Skeletal muscle satellite cell (primary cell): ENCODE data around the gene ARHGDIG.
"Not testable (repeated sequence)": the region's sequence is repeated elsewhere in the genome, so short reads cannot be mapped to it uniquely, and the experiment has no call there.

Experiments used
- H3K27me3 ChIP-seq: 2 replicates; pipeline ENCODE4 v1.7.0; 2013; ENCODE audit warnings: low read length; ENCODE audit not compliant: control insufficient read depth, insufficient read depth
- H3K36me3 ChIP-seq: 2 replicates; pipeline ENCODE4 v1.7.0; 2013; ENCODE audit warnings: mild to moderate bottlenecking, control low read depth, low read length; ENCODE audit not compliant: insufficient read depth
- H3K4me1 ChIP-seq: 2 replicates; pipeline ENCODE4 v1.7.0; 2013; ENCODE audit warnings: low read length; ENCODE audit not compliant: control insufficient read depth, insufficient read depth
- H3K4me2 ChIP-seq: 2 replicates; pipeline ENCODE4 v1.7.0; 2013; ENCODE audit warnings: mild to moderate bottlenecking, low read length
- H3K4me3 ChIP-seq: 2 replicates; pipeline ENCODE4 v1.7.0; 2013; ENCODE audit warnings: low read length
- H3K9ac ChIP-seq: 2 replicates; pipeline ENCODE4 v1.7.0; 2013; ENCODE audit warnings: mild to moderate bottlenecking, low read depth, low read length, moderate library complexity
- H3K9me3 ChIP-seq: replicated peaks from 2 replicates; pipeline ENCODE4 v1.7.0; 2013; ENCODE audit warnings: mild to moderate bottlenecking, control low read depth, low read length

ARHGDIG gene

DNA sequence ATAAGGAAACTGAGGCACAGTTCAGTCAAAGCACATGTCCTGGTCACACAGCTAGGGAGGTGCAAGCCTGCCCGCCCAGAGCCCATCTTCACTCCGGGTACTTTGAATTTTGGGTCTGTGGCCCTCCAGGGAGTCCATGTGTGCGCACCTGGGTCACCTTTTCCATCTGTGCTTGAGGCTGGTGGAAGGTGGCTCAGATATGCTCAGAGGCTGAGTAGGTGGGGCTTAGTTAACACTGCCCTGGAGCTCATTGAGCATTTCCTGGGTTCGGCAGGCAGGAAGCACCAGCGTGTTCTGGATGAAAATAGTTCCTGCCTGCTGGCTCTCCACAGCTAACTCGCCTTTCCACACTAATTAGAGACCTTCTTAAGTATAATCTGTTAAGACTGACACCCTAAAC lies 26.6 kb upstream of the ARHGDIG start:
- H3K27me3 ChIP-seq, result no peaks in the 10 kb centered on the region
- H3K4me1 ChIP-seq, result no peaks in the 10 kb centered on the region
- H3K36me3 ChIP-seq, result peaks cover 13% of the 10 kb centered on the region
- H3K9me3 ChIP-seq, result no peaks in the 10 kb centered on the region
- H3K4me2 ChIP-seq, result no peak overlapping the region
- H3K4me3 ChIP-seq, result no peak overlapping the region
- no peak overlapping the region for H3K9ac ChIP-seq

DNA sequence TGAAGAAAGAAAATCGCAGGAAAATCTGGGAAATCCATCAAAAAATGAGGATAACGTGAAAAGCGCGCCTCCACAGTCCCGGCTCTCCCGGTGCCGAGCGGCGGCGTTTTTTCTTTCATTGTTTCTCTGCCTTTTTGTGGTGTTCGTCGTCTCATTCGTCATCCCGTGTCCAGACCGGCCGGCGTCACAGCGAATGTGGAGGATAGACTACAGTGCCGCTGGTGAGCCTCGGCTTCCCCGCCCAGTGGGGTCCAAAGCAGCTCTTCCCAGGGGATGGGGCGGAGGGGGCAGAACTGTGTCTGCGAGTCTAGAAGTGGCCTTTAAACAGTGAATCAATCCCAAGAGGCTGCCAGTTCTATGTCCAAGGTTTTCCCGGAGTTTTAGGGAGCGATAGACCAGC lies 25.9 kb upstream of the ARHGDIG start:
- Histone ChIP-seq H3K4me2 (no peak overlapping the region), H3K4me3 (no peak overlapping the region), H3K36me3 (peaks cover 13% of the 10 kb centered on the region), H3K9me3 (no peaks in the 10 kb centered on the region), H3K27me3 (no peaks in the 10 kb centered on the region), H3K4me1 (no peaks in the 10 kb centered on the region), H3K9ac (no peak overlapping the region)

DNA sequence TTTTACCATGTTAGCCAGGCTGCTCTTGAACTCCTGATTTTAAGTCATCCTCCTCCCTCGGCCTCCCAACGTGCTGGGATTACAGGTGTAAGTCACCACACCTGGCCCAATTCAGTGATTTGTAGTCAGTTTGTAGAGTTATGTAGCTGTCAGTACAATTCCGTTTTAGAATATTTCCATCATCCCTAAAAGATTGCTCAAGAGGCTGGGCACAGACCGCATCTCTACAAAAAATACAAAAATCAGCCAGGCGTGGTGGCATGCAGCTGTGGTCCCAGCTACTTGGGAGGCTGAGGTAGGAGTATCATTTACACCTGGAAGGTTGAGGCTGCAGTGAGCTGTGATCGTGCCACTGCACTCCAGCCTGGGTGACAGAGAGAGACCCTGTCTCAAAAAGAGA lies 25.2 kb upstream of the ARHGDIG start:
- Histone ChIP-seq H3K9me3 (no peaks in the 10 kb centered on the region), H3K4me2 (no peak overlapping the region), H3K27me3 (no peaks in the 10 kb centered on the region), H3K4me1 (no peaks in the 10 kb centered on the region), H3K9ac (no peak overlapping the region), H3K36me3 (peaks cover 13% of the 10 kb centered on the region), H3K4me3 (no peak overlapping the region)

DNA sequence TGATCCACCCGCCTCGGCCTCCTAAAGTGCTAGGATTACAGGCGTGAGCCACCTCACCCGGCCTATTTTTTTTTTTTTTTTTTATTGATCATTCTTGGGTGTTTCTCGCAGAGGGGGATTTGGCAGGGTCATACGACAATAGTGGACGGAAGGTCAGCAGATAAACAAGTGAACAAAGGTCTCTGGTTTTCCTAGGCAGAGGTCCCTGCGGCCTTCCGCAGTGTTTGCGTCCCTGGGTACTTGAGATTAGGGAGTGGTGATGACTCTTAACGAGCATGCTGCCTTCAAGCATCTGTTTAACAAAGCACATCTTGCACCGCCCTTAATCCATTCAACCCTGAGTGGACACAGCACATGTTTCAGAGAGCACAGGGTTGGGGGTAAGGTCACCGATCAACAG lies 22.3 kb upstream of the ARHGDIG start:
- H3K36me3 ChIP-seq, result peaks cover 21% of the 10 kb centered on the region
- H3K4me2 ChIP-seq, H3K4me1 ChIP-seq, H3K4me3 ChIP-seq, H3K9me3 ChIP-seq, H3K9ac ChIP-seq, H3K27me3 ChIP-seq: not testable (repeated sequence)

DNA sequence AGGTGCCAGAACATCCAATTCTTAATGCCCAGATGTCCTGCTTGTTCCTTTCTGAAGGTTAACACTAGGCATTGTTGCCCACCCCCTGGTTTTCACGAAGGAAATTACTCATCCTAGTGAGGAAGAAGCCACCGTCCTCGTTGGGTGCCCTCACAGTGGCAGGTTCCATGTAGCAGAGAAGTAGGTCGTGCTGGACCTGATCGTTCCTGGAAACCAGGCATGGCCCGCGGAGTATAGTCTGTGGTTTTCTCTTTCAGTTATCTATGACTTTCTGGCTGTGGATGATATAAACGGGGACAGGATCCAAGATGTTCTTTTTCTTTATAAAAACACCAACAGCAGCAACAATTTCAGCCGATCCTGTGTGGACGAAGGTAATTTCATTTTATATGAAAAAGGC lies 21.2 kb upstream of the ARHGDIG start:
- Histone ChIP-seq H3K4me3 (no peak overlapping the region), H3K9ac (no peak overlapping the region), H3K36me3 (peaks cover 20% of the 10 kb centered on the region), H3K27me3 (no peaks in the 10 kb centered on the region), H3K4me1 (no peaks in the 10 kb centered on the region), H3K4me2 (no peak overlapping the region), H3K9me3 (no peaks in the 10 kb centered on the region)

DNA sequence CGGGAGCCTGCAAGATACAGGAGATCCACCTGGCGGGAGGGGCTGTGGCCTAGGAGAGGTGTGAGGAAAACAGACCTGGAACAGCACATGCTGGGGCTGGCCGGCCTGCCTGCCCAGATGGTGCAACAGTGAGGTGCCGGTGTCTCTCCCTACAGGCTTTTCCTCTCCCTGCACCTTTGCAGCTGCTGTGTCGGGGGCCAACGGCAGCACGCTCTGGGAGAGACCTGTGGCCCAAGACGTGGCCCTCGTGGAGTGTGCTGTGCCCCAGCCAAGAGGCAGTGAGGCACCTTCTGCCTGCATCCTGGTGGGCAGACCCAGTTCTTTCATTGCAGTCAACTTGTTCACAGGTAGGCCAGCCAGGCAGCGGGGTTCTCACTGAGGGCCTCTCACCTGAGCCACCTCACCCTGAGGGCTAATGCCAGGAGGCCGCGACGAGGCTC lies 20.6 kb upstream of the ARHGDIG start:
- H3K4me1 ChIP-seq, result no peaks in the 10 kb centered on the region
- no peak overlapping the region for H3K9ac ChIP-seq
- no peaks in the 10 kb centered on the region for H3K27me3 ChIP-seq
- no peak overlapping the region for H3K4me3 ChIP-seq
- no peak overlapping the region for H3K4me2 ChIP-seq
- peaks cover 17% of the 10 kb centered on the region for H3K36me3 ChIP-seq
- H3K9me3 ChIP-seq, result no peaks in the 10 kb centered on the region

DNA sequence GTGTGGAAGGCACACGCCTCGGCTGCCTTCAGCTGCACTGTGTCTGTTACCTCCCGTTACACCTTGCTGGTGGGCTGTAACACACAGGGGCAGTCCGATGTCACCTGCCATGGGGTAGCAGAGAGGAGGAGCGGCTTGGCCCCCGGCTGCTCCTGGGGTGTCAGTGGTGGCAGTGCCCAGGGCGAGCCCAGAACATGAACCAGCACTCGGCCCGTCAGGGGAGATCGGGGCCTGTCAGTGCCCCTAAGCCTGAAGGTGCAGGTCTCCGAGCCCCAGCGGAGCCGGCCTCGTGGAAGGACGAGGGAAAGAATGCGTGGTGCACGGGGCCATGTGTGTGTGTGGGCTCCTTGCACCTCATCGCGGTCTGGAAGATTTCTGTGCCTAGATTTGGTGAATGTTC lies 20.1 kb upstream of the ARHGDIG start:
- H3K9ac ChIP-seq, result no peak overlapping the region
- no peak overlapping the region for H3K4me3 ChIP-seq
- H3K9me3 ChIP-seq, result no peaks in the 10 kb centered on the region
- peaks cover 18% of the 10 kb centered on the region for H3K36me3 ChIP-seq
- no peaks in the 10 kb centered on the region for H3K4me1 ChIP-seq
- H3K4me2 ChIP-seq, result no peak overlapping the region
- H3K27me3 ChIP-seq, result no peaks in the 10 kb centered on the region

DNA sequence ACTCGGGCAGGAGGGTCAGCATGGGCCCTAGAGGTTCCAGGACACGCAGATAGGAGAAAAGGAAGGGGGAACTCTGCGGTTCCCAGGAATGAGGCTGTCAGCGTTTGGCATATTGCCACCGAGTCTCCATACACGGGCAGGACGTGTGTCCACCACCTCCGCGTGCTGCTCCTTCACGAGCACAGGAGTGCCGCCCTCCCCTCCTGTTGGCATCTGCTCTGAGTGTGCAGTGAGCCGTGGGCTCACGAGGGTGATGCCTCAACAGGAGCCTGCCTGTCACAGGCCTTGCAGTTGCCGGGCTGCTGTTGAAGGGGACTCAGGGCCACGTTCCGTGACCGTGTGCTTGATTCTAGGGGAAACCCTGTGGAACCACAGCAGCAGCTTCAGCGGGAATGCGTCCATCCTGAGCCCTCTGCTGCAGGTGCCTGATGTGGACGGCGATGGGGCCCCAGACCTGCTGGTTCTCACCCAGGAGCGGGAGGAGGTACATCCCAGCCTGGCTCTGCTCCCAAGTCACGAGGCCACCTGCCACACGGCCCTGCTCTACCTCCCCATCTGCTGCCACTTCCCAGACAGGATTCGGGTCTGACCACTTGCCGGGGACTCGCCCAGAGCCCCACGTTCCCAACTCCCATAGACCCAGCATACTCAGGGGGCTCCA lies 19.2 kb upstream of the ARHGDIG start:
- no peak overlapping the region for H3K4me3 ChIP-seq
- no peaks in the 10 kb centered on the region for H3K27me3 ChIP-seq
- peaks cover 14% of the 10 kb centered on the region for H3K36me3 ChIP-seq
- H3K4me2 ChIP-seq, result no peak overlapping the region
- H3K9ac ChIP-seq, result no peak overlapping the region
- peaks cover 5% of the 10 kb centered on the region for H3K4me1 ChIP-seq
- no peaks in the 10 kb centered on the region for H3K9me3 ChIP-seq

DNA sequence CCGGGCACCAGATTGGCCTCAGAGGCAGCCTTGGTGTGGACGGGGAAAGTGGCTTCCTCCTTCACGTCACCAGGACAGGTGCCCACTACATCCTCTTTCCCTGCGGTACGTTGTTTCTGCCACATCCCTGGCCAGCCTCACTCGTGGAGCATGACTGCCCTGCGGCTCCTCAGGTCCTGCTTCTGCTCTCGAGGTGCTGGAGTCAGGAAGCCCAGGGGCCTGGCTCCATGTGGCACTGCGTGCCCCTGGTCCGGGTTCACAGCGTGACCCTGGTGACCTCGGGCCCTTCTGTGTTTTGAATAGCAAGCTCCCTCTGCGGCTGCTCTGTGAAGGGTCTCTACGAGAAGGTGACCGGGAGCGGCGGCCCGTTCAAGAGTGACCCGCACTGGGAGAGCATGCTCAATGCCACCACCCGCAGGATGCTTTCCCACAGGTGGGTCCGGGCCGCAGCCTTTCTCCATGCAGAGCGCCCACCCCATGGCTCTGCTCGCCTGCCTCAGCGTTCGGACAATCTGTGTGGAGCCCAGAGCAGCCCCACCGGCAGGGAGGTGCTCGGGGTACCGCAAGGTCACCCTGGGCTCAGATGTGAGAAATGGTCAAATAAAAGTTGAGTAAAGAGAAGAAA lies 18.2 kb upstream of the ARHGDIG start:
- Histone ChIP-seq H3K4me2 (no peak overlapping the region), H3K36me3 (peaks cover 14% of the 10 kb centered on the region), H3K27me3 (no peaks in the 10 kb centered on the region), H3K9ac (no peak overlapping the region), H3K9me3 (no peaks in the 10 kb centered on the region), H3K4me3 (no peak overlapping the region), H3K4me1 (peaks cover 5% of the 10 kb centered on the region)

DNA sequence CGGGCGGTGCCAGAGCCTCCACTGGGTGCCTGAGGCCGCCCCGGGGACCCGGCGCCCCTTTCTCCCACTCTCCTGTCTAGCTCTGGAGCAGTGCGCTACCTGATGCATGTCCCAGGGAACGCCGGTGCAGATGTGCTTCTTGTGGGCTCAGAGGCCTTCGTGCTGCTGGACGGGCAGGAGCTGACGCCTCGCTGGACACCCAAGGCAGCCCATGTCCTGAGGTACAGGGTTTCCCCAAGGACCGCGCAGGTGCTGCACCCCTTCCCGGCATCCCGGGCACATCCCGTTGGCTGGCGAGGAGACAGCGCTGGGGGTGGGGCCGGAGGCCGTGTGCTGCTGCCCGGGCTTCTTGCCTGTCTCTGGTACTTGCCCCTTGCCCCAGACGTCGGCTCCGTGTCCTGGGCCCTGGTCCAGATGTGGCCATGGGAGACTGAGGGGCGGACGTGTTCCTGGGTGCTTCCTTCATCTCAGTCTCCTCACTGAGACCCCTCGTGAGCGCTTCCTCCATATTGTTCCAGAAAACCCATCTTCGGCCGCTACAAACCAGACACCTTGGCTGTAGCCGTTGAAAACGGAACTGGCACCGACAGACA lies 17.1 kb upstream of the ARHGDIG start:
- Histone ChIP-seq H3K36me3 (peaks cover 14% of the 10 kb centered on the region), H3K4me1 (peaks cover 5% of the 10 kb centered on the region), H3K4me3 (no peak overlapping the region), H3K9ac (no peak overlapping the region), H3K9me3 (no peaks in the 10 kb centered on the region), H3K27me3 (no peaks in the 10 kb centered on the region), H3K4me2 (no peak overlapping the region)

DNA sequence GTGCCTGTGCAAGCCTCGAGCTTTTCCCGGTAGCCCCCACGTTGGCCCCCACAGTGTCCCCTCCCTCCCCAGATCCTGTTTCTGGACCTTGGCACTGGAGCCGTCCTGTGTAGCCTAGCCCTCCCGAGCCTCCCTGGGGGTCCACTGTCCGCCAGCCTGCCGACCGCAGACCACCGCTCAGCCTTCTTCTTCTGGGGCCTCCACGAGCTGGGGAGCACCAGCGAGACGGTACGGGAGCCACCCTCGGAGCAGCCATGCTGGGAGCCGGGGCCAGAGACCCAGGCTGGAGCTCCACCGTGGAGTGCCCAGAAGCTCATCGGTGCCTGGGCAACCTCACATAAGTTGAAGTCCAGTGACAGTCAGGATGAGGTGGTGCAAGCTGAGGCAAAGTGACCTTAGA lies 16.4 kb upstream of the ARHGDIG start:
- Histone ChIP-seq H3K9ac (no peak overlapping the region), H3K4me3 (no peak overlapping the region), H3K4me2 (no peak overlapping the region), H3K27me3 (peaks cover 5% of the 10 kb centered on the region), H3K9me3 (no peaks in the 10 kb centered on the region), H3K4me1 (peaks cover 5% of the 10 kb centered on the region), H3K36me3 (peaks cover 14% of the 10 kb centered on the region)

DNA sequence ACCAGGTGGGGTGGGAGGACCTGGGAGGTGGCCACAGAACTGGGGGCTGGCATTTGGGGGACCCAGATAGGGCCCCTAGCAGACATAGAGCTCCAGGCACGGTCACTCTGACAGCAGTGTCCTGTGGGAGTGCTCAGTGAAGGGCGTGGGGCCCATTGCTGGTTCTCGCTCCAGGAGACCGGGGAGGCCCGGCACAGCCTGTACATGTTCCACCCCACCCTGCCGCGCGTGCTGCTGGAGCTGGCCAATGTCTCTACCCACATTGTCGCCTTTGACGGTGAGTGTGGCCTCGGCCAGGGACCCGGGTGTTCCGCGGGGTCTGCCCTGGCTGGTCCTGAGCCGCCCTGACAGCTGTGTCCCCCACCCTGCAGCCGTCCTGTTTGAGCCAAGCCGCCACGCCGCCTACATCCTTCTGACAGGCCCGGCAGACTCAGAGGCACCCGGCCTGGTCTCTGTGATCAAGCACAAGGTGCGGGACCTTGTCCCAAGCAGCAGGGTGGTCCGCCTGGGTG lies 15.9 kb upstream of the ARHGDIG start:
- Histone ChIP-seq H3K27me3 (peaks cover 7% of the 10 kb centered on the region), H3K4me3 (no peak overlapping the region), H3K9ac (no peak overlapping the region), H3K36me3 (peaks cover 14% of the 10 kb centered on the region), H3K4me1 (peaks cover 5% of the 10 kb centered on the region), H3K9me3 (no peaks in the 10 kb centered on the region), H3K4me2 (no peak overlapping the region)
